HCT116 (cell line): ENCODE results near the gene FBN3.

Experiments used
- CTCF ChIP-seq, 3 experiments: fragments of 200-600 bp in 1 of 3; sonication (generic) in 1 of 3; IDR thresholded peaks in 2 of 3; conservative IDR thresholded peaks in 1 of 3; 2 replicates each; pipeline ENCODE4 v1.5.1; 2012 to 2017; ENCODE audit warnings: low read depth in 2 of 3, low read length in 2 of 3, antibody characterized with exemption in 1 of 3, borderline replicate concordance in 1 of 3, control low read depth in 1 of 3, mild to moderate bottlenecking in 1 of 3, mixed read lengths in 1 of 3, mixed run types in 1 of 3, moderate library complexity in 1 of 3; ENCODE audit not compliant: insufficient read depth in 1 of 3
- EZH2 ChIP-seq: fragments of 200-600 bp; sonication (generic); IDR thresholded peaks from 2 replicates; pipeline ENCODE4 v1.6.1; 2017; ENCODE audit warnings: antibody characterized with exemption, mixed run types
- JUND ChIP-seq: IDR thresholded peaks from 2 replicates; pipeline ENCODE4 v1.6.1; 2012
- MAX ChIP-seq: IDR thresholded peaks from 2 replicates; pipeline ENCODE4 v1.6.1; 2012
- POLR2A ChIP-seq: IDR thresholded peaks from 2 replicates; pipeline ENCODE4 v1.7.0; 2011; ENCODE audit warnings: borderline replicate concordance; ENCODE audit not compliant: insufficient read depth, insufficient read length; ENCODE audit errors: extremely low read depth
- POLR2AphosphoS5 ChIP-seq: IDR thresholded peaks from 2 replicates; pipeline ENCODE4 v1.6.1; 2011; ENCODE audit warnings: mild to moderate bottlenecking, low read depth, low read length, moderate library complexity
- SIN3A ChIP-seq: IDR thresholded peaks from 2 replicates; pipeline ENCODE4 v1.6.1; 2012; ENCODE audit warnings: low read depth
- SP1 ChIP-seq: IDR thresholded peaks from 2 replicates; pipeline ENCODE4 v1.6.1; 2012; ENCODE audit warnings: low read depth
- TCF7L2 ChIP-seq: IDR thresholded peaks from 2 replicates; pipeline ENCODE4 v1.7.0; 2011; ENCODE audit warnings: borderline replicate concordance, inconsistent platforms; ENCODE audit not compliant: insufficient read depth, insufficient read length; ENCODE audit errors: extremely low read depth
- YY1 ChIP-seq: IDR thresholded peaks from 2 replicates; pipeline ENCODE4 v1.6.1; 2011; ENCODE audit warnings: low read length, low read depth, moderate library complexity, mild to moderate bottlenecking; ENCODE audit not compliant: insufficient replicate concordance; ENCODE audit errors: extremely low read depth
- ZFX ChIP-seq: fragments of 450-650 bp; IDR thresholded peaks from 2 replicates; pipeline ENCODE4 v1.6.1; 2017

GRCh38 chr19:8142513-8142900 lies 6.9 kb downstream of the FBN3 start:
- no peak for TF ChIP-seq POLR2A
- no peak for TF ChIP-seq CTCF (IDR thresholded peaks at IDR 0.05 in 2 of 3, conservative IDR thresholded peaks at IDR 0.05 in 1 of 3; ENCODE audit: borderline replicate concordance in 1 of 3, insufficient read depth in 1 of 3, low read depth in 2 of 3, low read length in 2 of 3)
- TF ChIP-seq POLR2AphosphoS5 = no peak
- no peak for TF ChIP-seq YY1
- TF ChIP-seq ZFX = no peak
- no peak for TF ChIP-seq MAX
- no peak for TF ChIP-seq SP1
- no peak for TF ChIP-seq TCF7L2
- TF ChIP-seq EZH2 = no peak
- no peak for TF ChIP-seq JUND
- no peak for TF ChIP-seq SIN3A
